ENCODE measurements around the gene TAF6.

- TF ChIP-seq CTCF (IDR thresholded peaks at IDR 0.05) (no peak), EP300 (IDR thresholded peaks at IDR 0.05) (no peak)
These were observed 48.8 kb upstream of the TAF6 start for GRCh38 chr7:100167912-100168323.
